Measurements from ENCODE around the gene DHRS9.
A peak's percentile ranks its signal among the peaks of the same experiment; 100 is the strongest.
"Not testable (repeated sequence)": the region's sequence is repeated elsewhere in the genome, so short reads cannot be mapped to it uniquely, and the experiment has no call there.

DHRS9 gene

DNA sequence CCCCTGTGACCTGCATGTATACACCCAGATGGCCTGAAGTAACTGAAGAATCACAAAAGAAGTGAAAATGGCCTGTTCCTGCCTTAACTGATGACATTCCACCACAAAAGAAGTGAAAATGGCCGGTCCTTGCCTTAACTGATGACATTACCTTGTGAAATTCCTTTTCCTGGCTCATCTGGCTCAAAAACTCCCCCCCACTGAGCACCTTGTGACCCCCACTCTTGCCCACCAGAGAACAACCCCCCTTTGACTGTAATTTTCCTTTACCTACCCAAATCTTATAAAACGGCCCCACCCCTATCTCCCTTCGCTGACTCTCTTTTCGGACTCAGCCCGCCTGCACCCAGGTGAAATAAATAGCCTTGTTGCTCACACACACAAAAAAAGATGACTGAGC, 67.1 kb downstream of the DHRS9 start:
- not testable (repeated sequence) for DNase-seq (ENCODE audit: low spot score)

DNA sequence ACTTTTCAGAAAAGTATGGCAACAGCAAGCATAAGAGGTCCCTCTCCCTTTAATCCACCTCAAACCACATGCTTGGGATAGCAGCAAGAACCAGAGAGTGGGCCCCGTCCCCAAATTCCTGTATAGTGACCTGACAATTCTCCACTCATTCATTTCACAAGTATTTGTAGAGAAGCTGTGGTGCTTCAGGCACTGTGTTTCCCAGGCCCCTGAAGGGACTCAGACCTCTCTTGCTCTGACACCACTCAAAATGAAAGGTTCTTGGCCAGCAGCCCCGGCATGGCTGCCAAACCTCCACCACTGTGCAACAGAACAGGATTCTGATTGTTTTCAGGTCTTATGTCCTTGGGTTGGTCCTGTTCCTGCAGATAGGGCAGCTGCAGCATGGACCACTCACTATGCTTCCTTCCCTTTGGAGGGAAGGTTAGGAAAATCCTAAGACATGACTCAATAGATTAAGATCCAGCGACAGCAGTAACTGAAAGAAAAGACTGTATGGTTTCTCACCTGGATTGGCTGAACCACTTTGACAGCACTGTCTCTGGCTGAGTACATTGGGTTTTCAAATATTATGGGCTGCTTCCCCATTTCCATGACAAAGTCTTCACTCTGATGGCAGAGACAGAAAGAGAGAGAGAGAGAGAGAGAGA, 67.6 kb downstream of the DHRS9 start:
- DNase-seq (ENCODE audit: low spot score) = no peak

DNA sequence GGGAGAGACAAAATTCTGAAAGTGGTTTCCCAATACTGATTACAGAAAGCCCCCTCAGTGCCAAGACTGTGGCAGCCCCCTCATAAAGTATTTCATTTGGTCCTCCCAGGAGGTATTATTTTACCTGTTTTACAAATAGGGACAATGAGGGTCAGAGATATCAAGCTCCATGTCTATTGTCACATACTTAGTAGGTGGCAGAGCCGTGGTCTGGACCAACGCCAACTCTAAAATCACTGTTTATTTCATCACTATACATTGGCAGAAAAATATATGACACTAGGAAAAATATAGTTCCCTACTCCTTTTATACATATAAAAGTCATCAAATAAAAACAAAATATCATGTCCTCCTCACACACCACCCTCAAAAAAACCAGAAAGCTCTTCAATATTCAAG, 68.6 kb downstream of the DHRS9 start:
- no peak for DNase-seq (ENCODE audit: low spot score)

DNA sequence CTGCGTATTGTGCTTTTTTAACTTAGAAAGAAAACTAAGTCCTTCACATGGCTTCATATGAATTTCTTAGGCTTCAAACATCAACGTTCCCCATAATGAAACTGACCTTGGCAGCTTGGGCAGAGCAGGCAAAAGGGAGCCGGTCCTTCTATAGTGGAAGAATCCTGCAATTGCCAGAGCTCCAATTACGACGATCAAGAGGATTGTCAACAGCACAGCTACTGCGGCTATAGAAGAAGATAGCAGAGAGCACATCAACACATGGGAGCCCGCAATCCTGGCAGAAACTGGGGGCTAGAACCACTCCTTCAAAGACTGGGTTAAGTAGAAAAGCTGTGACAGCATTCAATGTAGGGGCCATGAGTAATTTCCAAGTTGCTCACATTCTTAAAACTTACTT, 69.8 kb downstream of the DHRS9 start:
- DNase-seq (ENCODE audit: low spot score) = no peak

DNA sequence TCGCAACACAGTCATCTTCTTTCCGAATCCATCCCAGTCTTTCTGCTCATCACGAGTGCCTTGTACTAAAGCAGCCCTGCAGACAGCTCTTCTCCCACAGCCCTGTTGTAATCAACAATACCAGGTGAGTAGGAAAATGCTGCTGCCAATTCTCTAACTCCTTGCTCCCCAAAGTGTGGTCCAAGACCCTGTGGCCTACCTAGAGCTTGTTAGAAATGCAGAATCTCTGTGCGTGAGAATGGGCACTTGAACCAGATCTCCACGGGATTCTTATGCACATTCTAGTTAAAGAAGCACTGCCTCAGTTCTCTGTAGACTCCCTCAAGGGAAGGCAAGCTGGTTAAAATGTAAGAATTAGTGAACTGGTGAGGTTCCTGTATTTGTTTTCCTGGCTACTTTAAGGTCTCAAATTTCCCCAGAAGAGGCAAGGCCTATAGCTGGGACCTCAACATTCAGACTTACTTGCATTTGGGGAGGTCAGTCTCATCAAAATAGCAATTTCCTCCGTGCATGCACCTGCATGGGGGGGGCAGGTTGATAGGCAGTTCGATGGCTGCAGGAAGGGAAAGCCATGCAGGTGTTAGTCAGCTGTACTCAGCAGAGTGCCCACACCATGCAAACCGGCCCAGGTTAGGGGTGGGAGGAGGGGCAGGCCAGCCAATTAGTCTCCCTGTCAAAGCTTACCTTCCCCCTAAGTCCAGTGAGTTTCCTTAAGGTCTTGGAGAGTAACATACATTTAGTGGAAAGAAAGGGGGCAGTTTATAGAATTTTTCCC, 70.8 kb downstream of the DHRS9 start:
- DNase-seq (ENCODE audit: low spot score) = no peak

DNA sequence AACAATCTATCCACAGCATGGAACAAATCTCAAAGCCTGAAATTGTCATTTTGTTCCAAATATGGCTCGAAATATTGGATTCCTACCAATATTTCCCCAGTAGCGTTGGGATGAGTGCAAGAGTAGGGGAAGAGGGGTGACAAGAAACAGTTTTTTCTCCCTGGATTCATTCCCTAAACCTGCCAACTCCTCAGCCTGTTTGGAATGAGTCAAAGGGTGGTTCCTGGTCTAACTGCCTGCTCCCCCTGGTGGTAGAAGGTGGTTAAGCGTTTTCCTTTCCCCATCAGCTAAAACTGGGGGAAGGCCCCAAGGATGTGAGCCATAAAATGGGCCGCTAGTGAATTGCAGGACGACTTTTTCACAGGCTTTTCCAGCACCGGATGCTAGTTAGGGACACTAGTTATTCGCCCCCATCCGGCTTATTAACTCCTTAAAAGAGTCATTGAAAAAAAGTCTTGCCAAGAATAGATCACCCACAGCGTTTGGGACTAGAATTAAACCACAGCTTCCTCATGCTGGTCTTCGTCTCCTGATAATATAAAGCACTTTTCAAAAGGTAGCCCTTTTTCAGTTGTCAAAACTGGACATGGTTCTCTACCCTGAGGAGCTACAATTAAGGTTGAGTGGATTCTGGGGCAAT, 72.5 kb downstream of the DHRS9 start:
- peak; percentile 41 for DNase-seq (ENCODE audit: low spot score)

DNA sequence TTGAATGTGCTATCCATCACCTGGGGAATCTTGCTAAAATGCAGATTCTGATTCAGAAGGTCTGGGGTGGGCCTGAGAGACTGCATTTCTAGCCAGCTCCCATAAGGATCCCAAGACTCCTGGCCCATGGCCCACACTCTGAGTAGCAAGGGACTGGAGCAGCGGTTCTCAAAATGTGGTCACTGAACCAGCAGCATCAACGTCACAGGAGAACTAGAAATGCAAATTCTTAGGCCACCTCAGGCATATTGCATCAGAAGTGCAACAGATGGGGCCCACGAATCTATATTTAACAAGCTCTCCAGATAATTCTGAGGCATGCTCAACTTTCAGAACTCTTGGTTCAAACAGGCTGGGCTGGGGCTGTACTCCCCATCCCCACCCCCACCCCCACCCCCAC, 74.6 kb downstream of the DHRS9 start:
- no peak for DNase-seq (ENCODE audit: low spot score)
